OCI-M1 (cell line): ENCODE data around the gene RASGRF2.

Experiments used
- DNase-seq: peaks from one replicate; lab custom pipeline; 2025; lab: John Stamatoyannopoulos, UW

Gene RASGRF2, protein sequence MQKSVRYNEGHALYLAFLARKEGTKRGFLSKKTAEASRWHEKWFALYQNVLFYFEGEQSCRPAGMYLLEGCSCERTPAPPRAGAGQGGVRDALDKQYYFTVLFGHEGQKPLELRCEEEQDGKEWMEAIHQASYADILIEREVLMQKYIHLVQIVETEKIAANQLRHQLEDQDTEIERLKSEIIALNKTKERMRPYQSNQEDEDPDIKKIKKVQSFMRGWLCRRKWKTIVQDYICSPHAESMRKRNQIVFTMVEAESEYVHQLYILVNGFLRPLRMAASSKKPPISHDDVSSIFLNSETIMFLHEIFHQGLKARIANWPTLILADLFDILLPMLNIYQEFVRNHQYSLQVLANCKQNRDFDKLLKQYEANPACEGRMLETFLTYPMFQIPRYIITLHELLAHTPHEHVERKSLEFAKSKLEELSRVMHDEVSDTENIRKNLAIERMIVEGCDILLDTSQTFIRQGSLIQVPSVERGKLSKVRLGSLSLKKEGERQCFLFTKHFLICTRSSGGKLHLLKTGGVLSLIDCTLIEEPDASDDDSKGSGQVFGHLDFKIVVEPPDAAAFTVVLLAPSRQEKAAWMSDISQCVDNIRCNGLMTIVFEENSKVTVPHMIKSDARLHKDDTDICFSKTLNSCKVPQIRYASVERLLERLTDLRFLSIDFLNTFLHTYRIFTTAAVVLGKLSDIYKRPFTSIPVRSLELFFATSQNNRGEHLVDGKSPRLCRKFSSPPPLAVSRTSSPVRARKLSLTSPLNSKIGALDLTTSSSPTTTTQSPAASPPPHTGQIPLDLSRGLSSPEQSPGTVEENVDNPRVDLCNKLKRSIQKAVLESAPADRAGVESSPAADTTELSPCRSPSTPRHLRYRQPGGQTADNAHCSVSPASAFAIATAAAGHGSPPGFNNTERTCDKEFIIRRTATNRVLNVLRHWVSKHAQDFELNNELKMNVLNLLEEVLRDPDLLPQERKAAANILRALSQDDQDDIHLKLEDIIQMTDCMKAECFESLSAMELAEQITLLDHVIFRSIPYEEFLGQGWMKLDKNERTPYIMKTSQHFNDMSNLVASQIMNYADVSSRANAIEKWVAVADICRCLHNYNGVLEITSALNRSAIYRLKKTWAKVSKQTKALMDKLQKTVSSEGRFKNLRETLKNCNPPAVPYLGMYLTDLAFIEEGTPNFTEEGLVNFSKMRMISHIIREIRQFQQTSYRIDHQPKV (N-terminal part only)

DNA sequence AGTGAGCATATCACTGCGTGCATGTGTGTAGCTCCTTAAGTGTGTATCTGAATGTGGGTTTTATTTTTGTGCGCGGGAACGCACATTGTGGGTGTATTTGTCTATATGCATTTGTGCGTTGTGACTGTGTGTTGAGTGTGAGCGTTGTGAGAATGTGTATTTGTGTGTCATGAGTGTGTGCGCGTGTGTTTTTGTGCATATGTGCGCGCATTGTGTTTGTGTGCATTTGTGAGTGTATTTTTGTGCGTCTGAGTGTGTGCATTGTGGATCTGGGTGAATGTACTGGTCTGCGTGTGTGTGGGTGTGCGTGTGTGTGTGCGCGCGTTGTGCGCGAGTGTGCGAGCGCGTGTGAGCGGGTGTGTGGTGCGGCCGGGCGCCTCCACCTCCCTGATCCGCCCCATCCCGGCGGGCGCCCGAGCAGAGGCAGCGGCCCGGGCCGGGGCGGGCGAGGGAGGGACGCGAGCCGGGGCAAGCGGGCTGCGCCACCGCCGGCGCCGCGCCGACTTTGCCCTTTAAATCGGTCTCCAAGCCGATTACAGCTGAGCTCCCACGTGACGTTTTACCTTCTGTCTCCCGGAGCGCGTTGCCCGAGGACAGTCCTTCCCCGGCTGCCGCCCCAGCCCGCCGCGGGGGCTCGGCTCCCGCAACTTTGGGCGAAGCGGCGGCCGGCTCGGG lies at the start of gene RASGRF2:
Gene RASGRF2, plus strand, starts transcription at position 596 of the 675 bp plus-strand sequence. CDS start 376 bp downstream, outside the sequence.
- no peak for DNase-seq

DNA sequence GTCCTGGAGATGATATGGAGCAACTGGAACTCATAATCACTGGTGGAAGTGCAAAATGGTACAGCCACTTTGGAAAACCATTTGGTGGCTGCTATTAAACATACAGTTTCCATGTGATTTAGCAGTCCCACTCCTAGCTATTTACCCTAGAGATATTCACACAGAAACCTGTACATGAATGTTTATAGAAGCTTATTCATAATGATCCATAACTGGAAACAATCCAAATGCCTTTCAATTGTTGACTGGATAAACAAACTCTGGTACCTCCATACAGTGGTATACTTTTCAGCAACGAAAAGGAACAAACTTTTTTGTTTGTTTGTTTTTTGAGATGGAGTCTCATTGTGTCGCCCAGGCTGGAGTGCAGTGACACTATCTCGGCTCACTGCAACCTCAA lies 47.7 kb upstream of the RASGRF2 start:
- DNase-seq, result no peak

DNA sequence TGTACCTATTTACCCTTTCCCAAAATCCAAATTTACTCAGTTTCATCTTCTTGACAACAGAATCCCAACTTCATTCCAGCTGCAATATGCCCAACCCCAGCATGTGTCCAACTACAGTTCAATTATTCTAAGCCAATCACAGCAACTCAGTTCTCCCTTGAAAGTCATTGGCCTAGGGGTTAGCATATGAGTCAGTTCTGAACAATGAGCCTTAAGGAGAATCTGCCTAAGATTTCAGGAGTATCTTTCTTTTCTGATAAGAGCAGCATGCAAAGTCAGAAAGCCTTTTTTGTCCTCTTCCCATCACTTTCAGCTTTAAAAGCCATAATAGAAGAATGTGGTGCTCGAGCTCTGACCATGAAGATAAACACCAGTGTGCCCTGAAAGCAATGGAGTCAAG lies 44.4 kb upstream of the RASGRF2 start:
- no peak for DNase-seq

DNA sequence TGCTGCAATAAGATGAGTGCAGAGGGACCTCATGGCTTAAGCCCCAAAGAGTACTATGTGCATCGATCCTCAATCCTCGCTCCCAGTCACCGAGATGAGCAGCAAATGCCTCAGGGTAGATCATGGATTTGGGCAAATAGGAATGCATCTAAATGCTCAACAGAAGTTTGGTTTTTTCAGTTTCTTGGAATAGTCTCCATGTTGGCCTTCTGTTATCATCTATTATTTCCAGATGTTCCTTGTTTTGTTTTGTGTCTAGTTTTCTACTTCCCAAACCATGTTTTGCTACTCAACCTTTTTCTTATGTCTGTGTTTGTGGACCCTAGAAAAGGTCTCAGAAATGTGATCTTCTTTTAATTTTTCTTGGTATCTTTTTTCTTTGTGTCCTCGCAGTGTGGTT lies 43.5 kb upstream of the RASGRF2 start:
- DNase-seq, result no peak

DNA sequence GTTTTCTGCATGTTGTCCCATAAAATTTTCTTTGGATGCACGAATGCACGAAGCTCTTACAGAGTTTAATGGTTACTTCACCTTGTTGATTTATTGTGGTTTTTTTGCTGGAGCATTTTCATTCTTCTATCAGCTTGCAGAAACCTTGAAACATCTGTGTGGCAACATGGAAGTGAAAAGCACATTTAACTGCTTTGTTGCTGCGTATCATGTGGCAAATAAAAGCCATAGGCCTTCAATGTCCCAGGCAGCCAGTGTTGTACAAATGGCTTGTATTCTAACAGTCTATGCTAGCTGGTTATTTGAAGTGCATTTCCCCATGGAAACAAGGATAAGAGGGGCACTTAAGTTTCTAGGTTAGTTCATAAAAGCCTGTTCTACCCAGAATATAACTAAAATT lies 42.5 kb upstream of the RASGRF2 start:
- DNase-seq, result no peak

DNA sequence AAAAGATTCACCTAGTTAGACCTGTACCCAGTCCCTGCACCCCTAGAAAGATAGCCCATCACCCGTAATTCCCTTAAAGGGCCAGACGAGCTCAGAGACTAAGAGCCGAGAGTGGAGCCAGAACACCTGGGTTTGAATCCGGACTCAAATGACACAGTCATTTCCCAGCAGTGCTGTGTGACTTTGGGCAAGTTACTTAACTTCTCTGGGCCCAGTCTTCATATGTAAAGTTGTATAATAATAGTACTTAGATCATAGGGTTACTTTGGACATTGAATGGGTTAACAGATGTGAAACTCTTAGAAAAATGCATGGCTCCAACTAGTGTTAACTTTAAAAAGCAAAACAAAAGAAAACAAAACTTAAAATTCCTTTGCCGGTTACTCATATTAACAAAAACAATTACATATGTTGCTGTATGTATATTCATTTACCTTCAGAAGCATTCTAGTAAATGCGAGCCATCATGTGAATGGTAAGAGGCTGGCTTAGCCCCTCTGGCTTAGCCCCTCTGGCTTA lies 40.4 kb upstream of the RASGRF2 start:
- DNase-seq, result no peak

DNA sequence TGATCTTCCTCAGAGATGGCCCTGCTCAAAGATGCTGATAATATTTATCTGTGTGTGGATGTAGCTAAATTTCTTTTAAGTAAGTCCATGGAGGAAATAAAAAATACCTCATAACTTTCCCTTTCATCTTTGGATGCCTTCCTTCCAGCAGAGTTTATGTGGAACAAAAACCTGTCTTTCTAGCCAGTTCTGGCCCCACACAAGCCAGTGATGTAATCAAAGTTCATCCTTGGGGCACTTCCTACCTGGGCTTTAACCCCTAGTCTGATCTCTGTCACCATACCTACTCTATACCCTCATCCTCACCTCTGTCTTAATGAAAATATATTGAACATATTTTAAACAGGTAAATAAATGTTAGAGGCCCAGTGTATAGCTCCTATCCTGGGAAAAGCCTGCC lies 39.8 kb upstream of the RASGRF2 start:
- no peak for DNase-seq

DNA sequence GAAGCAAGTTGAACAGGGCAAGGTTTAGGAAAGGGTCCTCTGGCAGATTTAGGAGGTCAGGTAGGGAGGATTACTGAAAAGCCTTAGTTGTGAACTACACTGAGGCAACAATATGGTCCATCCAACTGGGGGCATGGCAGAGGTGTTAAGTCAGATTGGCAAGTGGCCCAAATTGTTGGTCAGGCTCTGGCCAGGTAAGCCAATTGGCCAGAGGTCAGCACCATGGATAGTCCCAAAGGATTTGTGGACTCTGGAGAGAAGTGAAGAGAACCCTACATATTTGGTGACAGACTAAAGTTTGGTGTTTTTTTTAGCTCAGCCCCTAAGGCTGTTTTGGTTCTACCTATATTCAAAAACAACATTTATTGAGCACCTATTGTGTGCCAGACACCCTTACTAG lies 39.1 kb upstream of the RASGRF2 start:
- DNase-seq, result no peak

DNA sequence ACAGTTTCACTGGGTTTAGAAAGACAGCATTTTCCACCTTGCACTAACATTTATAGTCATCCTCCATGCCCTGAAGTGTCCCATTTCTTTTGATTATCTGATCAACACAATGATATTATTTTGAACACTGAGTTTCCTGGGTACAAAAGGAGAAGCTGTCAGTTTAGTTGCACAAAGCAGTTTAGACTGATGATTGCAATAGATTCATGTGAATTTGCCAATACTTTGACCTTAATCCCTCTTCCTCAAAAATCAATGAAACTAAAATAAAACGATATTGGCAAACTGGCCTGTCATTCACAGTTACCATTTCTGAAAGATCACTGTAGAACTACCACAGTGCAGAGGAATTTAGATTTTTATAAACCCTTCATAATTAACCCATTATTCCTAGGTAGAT lies 34.2 kb upstream of the RASGRF2 start:
- DNase-seq, result no peak

DNA sequence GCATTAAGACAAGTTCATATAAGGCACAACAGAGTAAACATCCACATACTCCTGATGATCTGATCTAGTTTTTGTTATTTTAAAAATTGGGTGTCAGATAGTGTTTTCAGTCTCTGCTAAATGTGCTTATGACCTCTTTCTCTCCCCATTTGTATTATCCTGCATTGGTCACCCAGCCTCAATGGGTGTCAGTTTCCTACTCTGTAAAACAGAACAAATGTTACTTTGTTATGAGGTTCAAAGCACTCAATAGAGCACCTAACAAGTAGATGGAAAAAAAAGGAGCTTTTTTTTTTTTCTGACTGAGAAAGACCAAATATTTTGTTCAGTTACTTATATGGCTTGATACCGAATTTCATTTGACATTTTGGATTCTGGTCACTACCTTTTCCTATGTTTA lies 33.6 kb upstream of the RASGRF2 start:
- DNase-seq, result no peak

DNA sequence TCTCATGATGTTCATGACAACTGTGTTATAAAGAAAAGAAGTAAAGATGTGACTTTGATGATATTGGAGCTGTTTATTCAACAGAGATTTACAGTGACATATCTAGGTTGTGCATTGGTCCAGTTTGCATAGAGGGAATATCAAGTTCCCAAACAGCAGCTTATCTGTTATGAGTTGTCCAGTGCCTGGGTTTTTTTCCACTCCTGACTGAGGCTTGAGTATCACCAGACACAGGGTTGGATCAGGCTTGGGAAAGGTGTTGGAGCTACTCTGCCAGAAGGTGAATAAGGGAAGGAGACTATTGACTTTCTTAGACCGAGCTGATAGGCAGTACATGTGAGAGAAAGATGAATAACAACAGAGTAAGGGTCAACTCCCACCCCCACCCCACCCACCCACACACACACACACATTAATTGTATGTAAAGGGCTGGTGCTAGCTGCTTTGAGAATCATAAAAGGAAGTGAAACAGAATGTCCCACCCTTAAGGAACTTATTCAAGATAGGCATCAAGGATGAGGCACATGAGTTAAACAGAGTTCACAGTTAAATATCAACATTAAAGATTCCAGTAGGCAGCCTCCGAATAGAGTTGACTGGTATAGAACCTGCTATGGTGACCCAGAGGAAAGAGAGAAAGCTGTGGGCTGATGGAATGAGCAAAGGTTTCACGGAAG lies 33.0 kb upstream of the RASGRF2 start:
- DNase-seq, result no peak

DNA sequence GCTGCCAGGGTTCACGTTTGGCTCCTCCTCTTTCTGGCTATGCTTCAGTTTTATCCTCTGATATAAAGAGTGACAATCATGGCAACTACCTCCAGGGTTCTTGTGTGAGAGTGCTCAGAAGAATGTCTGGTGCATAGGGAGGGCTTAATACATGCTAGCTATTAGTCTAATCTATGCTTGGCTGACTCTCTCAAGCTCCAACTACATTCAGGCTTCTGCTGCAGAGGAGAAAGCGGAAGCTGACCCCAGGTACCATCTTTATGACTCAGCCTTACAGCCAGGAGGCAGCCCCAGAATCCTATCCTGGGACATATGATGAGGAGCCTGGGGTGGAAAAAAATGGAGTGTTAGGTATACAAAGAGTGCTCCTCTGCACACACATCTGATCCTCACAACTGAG lies 32.1 kb upstream of the RASGRF2 start:
- DNase-seq, result no peak

DNA sequence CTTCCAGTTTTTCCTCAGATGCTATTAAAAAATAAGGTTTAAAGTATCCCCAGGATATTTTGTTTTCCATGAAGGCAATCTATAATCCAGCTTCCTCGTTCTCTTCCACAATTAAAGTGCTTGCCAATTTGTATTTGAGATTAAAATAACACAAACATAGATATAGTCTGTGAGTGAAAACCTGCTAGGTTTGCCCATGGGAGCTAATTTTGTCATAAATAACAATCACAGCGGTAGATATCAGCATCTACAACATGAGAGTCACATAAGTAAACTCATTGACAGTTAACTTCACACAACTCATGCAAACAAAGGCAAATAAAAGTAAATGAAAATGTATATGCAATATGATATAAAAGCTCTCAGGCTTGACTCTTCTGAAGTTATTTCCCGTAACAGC lies 29.2 kb upstream of the RASGRF2 start:
- DNase-seq, result no peak

DNA sequence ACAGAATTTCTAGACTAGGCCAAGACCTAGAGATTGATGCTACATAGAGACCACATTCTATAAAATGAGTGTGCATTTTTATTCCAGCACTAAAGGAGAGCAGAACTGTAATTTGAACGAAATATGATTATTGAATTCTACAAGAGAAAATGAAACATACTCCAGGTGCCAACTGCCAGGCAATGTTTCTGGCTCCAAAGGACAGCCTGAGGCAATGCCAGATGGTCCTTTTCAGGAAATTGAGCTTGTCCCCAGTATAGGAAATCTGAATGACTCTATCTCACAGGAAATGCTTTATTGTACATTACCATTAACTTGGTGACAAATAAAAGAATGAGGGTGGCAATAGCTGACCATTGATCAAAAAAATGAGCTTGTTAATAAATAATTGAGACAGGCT lies 28.8 kb upstream of the RASGRF2 start:
- DNase-seq, result no peak

DNA sequence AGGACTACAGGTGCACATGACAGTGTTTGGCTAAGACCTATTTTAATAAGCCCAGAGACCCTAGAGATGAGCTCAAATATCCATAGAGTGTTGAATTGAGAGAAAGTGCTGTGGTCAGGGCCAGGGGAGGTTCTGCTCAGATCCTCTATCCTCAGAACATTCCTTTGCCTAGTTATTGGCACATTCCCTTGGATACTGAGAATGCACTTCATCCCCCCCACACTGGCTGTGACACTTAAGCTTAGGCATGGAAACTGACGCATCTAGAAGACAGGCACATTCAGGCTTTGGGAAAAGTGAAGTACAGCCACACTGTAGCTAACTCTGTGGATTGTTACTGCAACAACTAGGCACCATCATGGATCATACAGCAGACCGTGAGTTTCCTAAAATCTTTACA lies 27.1 kb upstream of the RASGRF2 start:
- DNase-seq, result no peak

DNA sequence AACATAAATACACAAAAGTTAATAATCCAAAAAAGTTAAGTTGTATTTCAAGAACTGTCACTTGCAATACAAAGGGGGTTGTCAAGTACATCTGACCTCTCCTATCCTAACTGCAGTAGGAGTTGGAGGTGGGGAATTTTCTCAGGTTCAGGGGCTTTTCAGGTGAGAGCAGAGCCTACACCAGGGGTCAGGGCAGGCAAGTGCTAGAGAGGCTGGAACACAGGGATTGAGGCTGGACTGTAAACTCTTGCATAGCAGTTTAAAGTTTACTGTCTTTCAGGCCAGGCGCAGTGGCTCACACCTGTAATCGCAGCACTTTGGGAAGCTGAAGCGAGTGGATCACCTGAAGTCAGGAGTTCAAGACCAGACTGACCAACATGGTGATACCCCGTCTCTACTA lies 25.4 kb upstream of the RASGRF2 start:
- DNase-seq, result no peak

DNA sequence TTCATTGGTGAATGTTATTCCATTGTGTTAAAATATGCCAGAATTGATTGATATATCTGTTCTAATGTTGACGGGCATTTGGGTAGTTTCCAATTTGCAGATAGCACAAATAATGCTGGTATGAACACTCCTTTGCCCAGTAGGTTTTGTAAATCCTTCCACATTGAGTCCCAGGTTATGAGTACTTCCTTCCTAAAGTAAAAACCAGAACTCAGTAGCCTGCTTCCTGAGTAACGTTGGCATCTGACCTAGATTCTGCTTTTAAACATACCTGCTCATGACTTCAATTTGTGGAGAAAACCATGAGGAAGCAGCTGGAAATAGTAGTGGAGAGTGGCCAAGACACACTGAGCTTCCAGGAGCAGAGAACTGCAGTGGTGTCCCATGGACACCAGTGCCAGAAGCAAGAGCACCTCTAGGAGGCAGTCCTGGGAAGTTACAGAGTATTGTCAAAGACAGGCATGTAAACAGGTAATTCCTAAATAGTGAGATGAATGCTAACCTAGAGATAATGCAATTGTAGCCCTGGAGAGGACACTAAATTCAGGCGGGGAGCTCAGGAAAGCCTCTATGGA lies 24.3 kb upstream of the RASGRF2 start:
- no peak for DNase-seq

DNA sequence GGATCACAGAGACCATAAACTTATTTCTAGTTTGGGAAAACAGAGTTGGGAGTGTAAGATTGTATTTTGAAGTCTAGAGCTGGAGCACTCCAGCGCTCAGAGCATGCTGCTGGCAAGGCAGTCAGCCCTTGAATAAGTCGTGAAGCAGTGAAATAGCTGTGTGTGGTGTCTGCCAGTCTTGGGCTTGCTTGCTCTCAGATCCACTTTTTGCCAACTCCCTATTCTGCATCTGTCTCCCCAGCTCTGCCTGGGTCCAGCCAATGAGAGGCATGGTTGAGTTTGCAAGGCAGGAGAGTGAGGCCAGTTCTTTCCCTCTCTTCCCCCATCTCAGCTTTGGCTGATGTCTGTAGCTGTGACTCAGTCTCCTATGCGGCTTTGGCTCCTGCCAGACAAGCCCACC lies 23.3 kb upstream of the RASGRF2 start:
- DNase-seq, result no peak

DNA sequence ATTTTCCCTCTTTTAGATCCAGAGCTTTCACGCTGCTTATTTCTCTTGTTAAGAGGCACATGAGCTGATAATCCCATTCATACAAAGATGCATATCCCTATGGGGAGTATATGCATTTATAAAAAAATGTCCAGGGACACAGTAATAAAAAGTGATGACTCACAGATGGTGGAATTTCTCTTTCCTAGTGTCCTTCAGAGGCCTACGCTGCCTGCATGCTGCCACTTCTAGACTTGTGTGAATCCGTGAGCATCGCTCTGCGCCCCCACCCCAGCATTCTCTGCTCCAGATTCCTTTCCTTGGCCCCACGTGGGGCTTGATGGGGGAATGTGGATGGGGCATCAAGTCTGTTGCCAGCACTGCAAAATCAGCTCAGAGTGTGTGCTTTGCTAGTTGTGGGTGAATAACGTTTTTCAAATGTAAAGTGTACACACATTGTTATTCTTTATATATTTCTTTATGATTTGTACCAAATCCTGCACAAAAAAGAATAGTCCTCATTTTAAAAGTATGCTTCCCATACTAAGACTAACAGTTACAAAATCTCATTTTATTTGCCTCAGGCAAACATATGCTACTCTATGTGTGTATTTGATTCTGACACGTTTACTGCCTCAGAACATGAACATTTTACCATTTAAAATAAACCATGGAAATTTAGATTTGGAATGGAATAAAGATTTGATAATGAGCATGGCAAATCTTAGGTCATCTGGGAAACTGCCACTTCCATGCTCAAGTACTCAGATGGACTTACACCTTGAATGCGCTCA lies 22.4 kb upstream of the RASGRF2 start:
- no peak for DNase-seq

DNA sequence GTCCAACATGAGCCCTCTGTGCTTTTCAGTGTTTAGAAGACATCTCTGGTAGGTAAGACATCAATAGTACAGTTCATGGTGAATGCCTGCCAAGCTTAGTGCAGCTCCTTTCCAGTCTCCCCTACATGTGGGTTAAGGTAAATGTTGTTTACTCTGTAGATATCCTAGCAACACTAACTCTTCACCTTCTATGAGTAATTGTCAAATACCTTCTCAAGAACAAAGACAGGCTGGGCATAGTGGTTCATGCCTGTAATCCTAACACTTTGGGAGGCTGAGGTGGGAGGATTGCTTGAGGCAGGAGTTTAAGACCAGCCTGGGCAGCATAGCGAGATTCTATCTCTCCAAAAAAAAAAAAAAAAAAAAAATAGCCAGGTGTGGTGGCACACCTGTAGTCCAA lies 18.7 kb upstream of the RASGRF2 start:
- DNase-seq, result no peak
